Measurements from ENCODE around the gene CAMK2B.

CAMK2B gene
- 0.27 to 0.91 (median 0.50) reads per million in 4 experiments for total RNA-seq

DNA sequence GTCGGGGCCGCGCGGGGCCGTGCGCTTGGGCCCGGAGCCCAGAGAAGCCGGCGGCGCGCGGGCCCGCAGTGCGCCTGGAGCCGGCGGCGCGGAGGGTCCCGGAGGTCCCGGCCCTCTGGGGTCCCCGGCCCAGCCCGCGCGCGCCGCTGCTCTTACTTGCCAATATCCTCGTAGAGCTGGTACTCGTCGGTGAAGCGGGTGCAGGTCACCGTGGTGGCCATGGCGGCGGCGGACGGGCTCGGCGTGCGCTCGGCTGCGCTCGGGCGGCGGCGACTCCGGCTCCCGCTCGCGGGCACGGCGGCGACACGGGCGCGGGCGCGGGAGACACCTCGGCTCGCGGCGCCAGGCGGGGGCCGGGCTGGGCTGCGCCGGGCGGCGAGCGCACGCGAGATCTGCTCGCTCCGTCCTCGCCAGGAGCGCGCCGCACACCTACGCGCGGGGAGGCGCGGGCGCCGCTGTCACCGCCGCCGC, at the start of gene CAMK2B:
TSS of gene CAMK2B (minus strand) at position 394 of the 471 bp plus-strand sequence. CDS start at position 221, 173 bp downstream.
- DNase-seq, result no peak

DNA sequence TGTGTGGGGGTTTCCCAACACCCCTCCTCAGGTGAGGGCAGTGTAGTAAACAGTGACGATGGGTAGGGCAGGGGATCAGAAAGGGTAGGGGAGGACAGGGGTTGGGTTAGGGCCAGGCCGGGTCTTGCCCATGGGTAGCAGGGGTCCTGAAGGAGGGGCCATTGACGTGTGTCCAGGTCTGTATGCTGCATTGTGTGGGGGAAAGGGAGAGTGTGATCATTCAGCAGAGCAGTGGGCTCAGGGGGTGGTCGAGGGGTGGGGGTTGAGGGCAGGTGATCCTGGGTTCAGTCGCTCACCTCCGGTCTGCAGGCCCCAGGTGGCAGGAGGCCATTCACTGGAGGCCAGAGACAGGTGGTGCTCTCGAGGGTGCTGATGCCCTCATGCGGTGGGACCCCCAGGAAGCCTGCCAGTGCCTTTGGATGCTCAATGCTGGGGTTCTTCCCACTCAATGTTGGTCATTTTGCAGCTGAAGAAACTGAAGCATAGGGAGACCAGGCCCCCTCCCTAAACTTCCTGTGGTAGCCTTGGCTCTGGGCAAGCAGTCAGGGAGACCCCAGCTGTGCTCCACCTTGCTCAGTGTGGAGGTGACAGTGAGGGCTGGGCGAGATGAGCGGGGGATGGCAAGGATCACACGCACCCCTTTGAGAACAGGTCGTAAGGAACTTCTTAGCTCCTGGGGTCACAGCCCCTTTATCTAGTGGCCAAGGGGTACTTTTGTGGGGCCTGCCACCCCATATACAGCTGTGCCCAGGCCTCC, 48.8 kb upstream of the CAMK2B start:
- no peak for DNase-seq

DNA sequence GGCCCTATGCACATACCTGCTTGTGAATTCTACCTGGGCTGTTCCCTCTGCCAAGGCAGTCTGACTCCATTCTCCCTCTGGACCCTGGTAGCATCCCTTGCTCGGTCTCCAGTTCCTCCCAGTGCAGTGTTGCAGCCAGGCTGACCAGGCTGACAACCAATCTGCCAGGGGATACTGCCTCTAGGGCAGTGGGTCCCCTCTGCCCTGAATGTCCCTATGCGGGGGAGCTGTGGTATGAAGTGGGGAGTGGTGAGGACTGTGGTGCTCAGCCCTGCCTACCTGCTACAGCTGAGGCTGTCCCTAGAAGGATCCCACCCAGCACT, 48.0 kb upstream of the CAMK2B start:
- no peak for DNase-seq

DNA sequence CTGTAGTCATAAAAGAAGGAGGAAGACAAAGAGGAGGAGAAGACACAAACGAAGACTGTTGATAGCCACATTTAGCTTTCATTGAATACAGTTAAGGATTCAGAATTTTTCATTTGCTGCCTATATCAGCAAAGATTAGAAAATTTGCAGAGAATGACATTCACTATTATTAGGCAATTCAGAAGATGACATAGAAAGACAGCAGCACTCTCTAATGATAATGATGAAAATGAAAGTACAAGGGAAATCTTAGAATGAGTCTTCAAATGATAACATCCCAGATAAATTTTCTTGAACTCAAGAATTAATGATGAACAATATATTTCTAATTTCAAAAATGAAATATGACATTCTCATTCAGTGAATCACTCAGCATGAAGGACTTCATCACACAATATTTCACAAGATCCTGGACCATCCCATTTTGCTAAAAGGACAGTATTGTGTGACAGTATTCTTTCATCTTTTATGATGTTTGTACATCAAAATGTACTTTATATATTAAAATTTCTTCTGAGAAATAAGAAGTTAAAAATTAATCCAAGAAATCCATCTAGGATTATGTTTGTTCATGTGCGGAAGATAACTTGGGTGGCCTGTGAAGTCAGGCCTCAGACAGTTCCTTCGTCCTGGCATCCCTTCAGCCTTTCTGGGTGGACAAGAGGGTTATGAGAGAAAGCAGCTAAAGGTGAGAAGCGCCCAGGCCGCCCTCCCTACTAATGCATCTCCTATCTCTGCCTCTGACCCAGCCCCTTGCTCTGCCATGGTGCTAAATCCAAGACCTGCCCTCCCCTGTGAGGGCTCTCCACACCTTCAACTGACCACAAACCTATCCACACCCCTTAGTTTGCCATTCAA, 47.4 kb upstream of the CAMK2B start:
- DNase-seq, result no peak

DNA sequence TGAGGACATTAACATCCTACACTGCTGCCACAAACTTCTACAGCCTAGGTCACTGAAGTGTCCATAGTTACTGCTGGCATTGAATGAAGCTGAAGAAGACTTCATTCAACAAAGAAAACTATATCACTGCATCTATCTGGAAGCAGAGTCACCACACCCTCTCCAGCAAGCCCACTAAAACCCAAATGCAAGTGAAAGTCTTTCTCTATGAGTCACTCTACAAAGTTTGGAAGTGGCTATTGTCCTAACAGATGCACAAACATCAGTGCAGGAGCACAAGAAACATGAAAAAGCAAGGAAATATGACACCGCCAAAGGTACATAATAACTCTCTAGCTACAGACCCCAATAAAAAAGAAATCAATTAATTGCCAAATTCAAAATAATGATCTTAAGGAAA, 43.5 kb upstream of the CAMK2B start:
- DNase-seq, result no peak

DNA sequence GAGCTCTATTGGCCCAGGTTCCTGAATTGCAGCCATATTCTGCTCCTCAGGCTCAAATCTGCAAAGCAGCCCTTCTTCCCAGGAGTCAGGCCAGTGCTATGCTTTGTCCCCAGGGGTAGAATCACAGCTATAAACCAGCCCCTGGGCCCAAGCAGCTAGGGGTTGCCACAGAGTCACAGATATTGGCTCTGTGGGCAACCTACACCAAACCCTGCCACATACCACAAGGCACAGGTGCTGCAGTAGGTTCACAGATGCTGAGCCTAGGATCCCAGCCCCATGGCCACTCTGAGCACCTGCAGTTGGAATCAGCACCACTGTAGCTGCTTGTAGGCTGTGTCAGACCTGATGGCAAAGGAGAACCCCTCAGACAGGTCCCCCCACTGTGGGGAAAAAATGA, 43.1 kb upstream of the CAMK2B start:
- no peak for DNase-seq

DNA sequence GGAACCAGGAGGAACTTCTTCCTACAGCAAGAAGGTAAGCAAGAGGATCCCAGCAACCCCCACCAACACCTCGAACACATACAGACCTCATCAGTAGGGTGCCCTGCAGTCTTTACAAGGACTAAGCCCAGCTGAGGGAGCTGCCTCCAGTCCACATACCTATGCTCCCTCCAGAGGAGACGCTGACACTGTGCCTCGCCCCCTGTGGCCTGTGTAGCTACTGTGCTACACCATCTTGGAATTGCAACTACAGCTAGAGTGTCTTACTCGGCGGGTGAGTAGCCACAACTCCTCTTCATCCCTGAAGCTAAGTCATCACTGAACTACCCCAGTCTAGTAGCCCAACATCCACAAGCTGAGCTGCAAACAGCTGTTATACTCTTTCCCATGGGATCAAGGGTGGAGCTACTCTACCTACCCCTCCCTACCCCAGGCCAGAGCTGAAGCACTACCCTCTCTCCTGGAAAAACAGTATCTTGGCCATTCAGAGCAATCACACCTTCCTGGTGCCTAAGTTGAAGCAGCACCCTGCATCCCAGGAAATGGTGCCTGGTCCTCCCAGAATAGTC, 42.2 kb upstream of the CAMK2B start:
- no peak for DNase-seq

DNA sequence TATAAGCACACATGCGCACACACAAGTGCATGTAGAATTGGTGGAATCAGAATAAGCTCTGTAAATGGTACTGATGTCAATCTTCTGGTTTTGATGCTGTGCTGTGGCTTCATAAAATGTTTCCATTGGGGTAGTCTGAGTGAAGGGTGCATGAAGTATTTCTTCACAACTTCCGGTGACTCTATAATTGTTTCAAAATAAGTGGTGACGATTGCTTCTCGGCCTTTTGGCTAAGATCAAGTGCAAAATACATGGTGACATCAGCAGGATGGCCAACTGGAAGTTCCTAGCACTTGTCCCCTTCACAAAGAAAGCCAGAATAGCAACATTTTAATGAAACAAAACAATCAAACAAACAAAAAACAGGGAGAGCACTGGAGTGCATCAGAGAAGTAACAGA, 41.6 kb upstream of the CAMK2B start:
- DNase-seq, result no peak

DNA sequence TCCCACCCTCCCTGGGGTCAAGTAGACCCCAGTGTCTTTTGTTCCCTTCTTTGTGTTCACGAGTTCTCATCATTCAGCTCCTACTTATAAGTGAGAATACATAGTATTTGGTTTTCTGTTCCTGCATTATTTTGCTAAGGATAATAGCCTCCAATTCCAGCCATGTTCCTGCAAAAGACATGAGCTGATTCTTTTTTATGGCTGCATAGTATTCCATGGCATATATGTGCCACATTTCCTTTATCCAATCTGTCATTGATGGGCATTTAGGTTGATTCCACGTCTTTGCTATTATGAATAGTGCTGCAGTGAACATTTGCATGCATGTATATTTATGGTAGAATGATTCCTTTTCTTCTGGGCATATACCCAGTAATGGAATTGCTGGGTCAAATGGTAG, 28.3 kb upstream of the CAMK2B start:
- no peak for DNase-seq

DNA sequence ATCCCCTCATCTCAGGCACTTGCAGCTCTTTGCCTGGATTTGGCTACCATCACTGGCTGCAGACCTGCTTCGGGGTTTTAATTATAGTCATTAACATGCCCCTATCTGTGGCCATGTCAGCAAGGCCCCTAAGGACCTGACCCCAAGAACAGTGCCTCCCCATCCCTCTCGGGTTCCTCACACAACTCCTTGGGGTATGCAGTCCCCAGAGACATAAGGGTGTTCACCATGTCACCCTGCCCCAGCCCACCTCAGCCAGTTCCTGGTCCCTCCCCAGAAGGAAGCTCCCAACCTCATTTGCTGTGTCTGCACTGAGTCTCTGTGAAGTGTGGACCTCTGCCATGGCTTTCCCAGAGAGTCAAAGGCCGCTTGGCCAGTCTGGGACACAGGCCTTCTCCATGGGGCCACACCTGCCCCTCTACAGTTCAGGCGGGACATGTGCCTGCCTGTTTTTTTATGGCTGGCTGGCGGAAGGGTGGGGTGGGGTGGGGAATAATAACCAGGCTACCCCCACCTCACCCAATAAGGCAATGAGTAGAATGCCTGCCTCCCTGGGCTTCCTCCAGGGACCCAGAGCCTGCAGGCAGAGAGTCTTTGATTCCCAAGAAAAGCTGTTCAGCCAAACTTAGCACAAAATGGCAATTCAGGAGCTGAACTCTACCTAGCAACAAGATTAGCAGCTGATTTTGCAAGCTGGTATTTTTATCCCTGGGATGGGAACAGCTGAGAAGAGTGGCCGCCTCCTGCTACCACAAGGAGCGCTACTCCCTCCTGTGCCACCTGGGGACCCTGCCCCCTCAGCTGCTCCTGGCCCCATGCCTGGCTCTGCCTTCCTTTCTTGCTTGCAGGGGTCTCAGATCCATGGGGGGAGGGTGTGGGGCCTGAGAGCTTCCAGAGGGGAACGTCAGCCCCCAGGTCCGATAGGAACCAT, 23.7 kb upstream of the CAMK2B start:
- no peak for DNase-seq

DNA sequence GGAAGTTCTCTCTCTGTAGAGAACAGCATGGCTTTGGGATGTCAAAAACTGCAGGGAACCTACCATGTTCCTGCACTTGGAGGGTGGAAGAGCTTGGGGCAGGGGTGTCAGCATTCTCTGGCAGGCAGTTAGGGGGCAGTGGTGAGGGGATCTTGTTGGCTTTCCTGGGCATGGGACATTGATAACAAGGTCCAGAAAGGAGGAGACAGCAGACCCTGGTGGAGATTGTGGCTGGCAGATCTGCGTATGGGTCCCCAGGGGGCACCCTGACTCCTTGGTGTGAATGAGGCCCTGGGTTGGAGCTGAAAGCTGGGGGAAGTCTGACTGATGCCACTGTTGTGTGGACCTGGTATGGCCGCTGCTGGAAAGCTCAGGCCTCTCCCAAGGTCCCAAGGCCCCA, 22.9 kb upstream of the CAMK2B start:
- DNase-seq, result no peak

DNA sequence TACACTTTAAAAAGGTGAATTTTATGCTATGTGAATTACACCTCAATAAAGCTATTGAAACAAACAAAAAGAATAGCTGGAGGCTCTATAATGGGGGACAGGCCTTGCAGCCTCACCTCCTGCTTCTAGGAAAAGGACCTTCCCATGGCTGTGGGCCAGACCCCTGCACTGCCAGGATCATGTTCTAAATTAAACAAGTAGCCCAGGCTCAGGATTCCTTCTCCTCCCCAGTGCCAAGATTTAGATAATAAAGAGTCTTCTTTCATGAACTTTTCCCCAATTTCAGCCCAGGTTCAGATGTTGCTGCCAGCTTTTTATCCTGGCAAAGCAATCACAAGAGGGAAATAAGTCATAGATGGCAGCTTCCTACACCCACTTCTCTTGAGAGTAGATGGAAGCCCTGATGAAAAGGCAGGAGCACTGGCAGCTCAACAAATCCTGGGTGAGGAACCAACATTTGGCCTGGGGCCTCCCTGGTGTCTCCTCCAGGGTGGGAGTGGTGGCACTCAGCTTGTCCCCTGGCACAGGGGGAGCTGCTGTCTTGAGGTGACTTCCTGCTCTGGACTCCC, 22.2 kb upstream of the CAMK2B start:
- DNase-seq, result no peak

DNA sequence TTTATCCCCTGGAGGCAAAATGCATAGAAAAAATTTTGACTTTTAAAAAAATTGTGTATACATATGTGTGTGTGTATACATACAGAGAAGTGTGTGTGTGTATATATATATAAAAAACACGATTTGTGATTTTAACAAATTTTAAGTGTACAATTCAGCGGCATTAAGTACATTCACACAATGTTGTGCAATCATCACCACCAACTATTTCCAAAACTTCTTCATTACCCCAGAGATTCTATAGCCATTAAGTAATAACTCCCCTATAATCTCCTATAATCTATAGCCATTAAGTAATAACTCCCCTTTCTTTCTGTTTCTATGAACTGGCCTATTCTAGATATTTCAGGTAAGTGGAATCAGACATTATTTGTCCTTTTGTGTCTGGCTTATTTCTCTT, 20.7 kb upstream of the CAMK2B start:
- no peak for DNase-seq

DNA sequence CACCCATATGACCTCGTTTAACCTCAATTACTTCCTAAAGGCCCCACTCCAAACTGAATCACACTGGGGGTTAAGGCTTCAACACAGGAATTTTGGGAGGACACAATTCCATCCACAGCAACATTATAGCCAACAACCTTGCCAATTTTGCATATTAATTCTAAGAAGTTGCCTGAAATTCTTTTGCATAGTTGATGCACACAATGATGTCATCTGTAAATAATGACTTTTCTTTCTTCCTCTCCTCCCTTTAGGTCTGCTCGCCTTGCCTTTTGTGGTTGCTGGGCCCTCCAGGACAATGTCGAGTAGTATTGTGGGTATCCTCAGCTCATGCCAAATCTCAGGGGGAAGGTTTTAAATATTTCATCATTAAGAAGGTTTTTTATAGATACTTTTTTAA, 16.0 kb upstream of the CAMK2B start:
- DNase-seq, result no peak

DNA sequence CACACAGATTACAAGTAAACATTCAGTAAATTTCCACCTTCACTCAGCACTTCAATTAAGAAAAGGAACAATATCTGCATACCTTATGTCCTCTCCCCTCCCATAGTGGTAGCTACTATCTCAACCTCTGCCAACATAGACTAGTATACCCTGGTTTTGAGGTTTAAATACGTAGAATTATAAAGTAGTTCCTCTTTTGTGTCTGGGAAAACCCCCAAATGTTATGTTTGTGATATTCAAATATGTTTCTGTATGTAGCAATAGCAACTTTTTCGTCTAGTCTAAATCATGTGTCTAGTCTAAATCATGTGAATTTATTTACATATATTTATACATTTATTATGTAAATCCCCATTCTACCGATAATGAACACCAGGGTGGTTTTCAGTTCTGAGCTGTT, 13.2 kb upstream of the CAMK2B start:
- DNase-seq, result no peak

DNA sequence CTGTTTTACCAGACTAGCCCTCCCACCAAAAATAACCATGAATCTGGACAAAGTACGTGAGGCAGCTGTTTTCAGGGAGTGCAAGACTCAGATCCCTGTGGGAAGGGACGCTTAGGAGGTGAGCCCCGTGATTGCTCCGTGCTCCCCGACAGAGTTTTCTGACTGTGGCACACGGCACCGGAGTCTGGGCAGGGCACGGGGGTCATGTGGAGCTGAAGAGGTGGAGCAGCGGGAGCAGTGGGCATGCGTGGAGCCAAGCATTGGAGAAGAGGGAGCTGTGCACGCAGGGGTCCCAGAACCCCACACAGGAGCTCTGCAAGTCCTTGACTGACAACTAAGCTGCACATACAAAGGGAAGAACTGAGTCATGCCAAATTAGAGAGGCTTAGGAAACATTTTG, 11.1 kb upstream of the CAMK2B start:
- no peak for DNase-seq

DNA sequence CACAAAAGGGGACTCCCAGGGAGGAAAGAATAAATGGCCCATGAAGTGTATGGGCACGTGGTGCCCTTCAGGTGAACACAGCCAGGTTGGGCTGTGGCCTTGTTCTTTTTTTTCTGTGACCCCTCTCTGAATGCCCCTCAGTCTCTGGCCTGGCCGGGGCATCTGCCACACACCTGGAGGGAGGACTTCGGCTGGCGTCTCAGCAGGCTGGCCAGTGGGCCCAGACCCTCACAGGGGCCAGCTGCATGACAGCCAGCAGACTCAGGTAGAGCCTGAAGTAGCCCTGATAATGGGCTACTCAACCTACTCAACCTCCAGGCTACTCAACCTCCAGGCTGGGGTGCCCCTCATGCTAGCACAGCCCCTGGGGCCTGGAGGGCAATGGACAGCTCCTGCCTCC, 9.8 kb upstream of the CAMK2B start:
- no peak for DNase-seq

DNA sequence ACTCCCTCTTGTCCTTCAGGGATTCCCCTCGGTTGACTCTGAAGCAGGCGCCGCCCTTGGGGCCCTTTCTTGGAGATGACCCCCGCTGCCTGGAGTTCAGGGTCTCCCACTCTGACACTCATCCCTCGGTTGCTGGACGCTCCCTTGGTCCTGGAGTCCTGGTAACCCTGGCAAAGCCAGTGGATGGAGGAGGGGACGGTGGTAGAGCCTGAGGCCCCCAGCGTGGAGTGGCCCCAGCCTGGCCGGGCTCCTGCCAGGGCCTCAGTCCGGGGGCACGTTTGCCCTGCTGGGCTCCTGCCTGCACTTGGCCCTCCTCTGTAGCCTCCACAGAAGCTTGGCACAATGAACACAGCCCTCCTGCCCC, 9.3 kb upstream of the CAMK2B start:
- no peak for DNase-seq

DNA sequence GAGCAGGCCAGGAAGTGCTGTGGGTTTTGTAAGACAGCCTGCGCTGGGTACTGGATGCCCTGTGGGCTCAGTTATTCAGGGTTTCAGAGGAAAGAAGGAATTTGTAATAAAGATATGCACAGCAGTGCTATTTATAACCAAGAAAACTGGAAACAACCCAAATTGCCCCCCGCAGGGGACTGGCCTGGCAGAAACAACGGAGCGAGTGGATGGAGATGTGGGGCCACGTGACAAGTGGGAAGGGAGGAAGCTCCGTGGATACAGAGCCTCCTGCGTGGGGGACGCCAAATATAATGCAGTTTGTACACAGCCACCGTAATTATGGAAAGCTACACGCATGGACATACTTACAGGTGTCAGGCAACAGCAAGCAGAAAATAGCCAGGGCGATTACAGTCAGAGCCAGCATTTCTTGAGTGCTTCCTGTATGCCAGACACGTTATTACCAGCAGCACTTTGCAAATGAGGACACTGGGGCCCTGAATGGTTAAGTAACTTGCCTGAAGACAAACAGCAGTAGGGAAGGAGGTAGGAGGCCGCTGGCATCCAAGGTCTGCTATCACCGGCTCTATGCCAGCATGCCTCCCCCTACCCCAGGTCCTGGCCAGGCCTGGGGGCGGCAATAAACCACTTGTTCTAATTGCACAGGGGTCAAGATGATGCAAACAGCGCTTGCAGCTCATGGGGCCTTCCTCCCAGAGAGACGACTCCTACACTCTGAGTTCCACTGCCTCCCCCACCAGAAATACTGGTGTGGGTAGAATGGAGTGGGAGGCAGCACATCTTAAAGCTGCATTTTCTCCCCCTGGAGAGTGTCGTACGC, 8.7 kb upstream of the CAMK2B start:
- DNase-seq, result no peak

DNA sequence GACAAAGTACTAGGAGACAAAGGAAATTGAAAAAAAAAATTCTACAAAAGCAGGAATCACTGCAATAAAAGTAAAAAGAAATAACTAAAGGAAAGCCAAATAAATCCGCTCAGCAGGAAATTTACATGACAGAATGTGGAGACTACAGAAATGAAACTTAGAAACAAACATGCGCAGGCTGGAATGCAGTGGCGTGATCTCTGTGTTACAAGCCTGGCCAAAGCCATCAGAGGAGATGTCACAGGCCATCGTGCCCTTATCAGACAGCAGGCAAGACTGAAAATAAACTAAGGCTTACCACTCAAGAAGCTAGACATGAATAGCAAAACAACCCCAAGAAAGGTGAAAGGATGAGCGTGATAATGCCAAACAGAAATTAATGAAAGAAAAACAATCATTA, 6.3 kb upstream of the CAMK2B start:
- DNase-seq, result no peak

DNA sequence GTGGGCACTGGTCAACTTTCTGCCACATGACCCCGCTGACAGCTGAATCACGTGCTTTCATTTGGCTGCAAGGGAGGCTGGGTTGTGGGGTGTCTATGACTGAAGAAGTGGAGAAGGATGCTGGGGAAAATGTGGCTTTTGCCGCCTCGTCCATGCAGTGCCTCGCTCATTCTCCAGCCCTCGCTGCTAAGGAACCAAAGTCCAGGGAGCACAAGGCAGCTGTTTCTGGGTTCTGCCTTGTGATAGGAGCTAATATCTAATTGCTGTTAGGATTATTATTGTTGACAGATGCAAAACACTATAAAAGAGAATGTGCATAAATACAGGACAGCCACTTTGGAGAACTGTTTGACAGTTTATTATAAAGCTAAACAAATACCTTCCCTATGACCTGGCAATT, 4.9 kb upstream of the CAMK2B start:
- no peak for DNase-seq

DNA sequence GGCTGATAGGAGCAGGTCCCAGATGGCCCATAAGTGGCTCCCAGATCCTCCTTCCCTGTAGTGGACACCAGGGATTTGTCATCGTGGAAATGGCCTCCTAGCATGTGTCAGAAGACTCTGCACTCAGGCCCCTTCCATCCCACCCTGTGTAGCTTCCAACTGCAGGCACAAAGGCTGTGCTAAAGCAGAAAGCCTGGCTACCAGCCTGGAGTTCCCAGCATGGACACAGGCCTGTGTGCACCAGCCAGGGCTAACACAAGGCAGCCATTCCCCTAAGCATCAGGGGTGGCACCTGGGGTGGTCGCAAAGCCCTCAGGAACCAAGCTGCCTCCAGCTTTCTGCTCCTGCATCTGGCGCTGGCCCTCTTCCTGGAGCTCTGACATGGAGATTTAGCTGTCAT, 4.5 kb upstream of the CAMK2B start:
- DNase-seq, result no peak
